Uterus (tissue), 4 donors: Measurements from ENCODE around the gene E4F1. TPM values are rescaled to one million over a fixed set of nuclear protein-coding genes. Genes with fewer than 3 reads are reported as not detected.
"Not testable (repeated sequence)": the region's sequence is repeated elsewhere in the genome, so short reads cannot be mapped to it uniquely, and the experiment has no call there.

ENCODE experiments used
- DNase-seq, 2 donors: peaks; one replicate each; pipeline ENCODE4 v3.0.0-alpha.2; 2019 to 2020
- H3K27ac ChIP-seq, 2 donors: fragments of 200-600 bp; sonication (generic); 1 replicate in 1 of 2; 2 replicates in 1 of 2; pipeline ENCODE4 v1.5.1; 2016 to 2018
- H3K27me3 ChIP-seq, 2 donors: fragments of 200-600 bp; sonication (generic); one replicate each; pipeline ENCODE4 v1.5.1; 2018 to 2019; ENCODE audit warnings: control low read depth in 1 of 2
- H3K36me3 ChIP-seq, 2 donors: fragments of 200-600 bp; sonication (generic); one replicate each; pipeline ENCODE4 v1.5.1; 2019; ENCODE audit warnings: control low read depth in 1 of 2
- H3K4me1 ChIP-seq, 2 donors: fragments of 200-600 bp; sonication (generic); one replicate each; pipeline ENCODE4 v1.5.1; 2018 to 2019; ENCODE audit warnings: control low read depth in 1 of 2
- H3K4me3 ChIP-seq, 2 donors: fragments of 200-600 bp; sonication (generic); 1 replicate in 1 of 2; 2 replicates in 1 of 2; pipeline ENCODE4 v1.5.1; 2018 to 2019; ENCODE audit warnings: mild to moderate bottlenecking in 1 of 2
- H3K9me3 ChIP-seq, 2 donors: fragments of 200-600 bp; sonication (generic); one replicate each; pipeline ENCODE4 v1.5.1; 2019; ENCODE audit warnings: control low read depth in 1 of 2
- CTCF ChIP-seq, 4 experiments: fragments of 200-600 bp in 2 of 4; fragments of 450-650 bp in 2 of 4; sonication (generic) in 2 of 4; IDR thresholded peaks; one replicate each; pipeline ENCODE4 v1.5.1; 2016 to 2019; ENCODE audit warnings: antibody characterized with exemption in 4 of 4, mild to moderate bottlenecking in 2 of 4, moderate library complexity in 1 of 4
- POLR2A ChIP-seq, 2 donors: fragments of 450-650 bp; IDR thresholded peaks; one replicate each; pipeline ENCODE4 v1.6.1; 2016; ENCODE audit warnings: antibody characterized with exemption in 2 of 2, mild to moderate bottlenecking in 1 of 2, moderate library complexity in 1 of 2
- intact Hi-C: fragments of 100-400 bp; cut with DNase I; formaldehyde crosslinking; loops from one replicate; pipeline ENCODE4 v1.15.1; 2023; ENCODE audit warnings: low total_unique reads
- total RNA-seq, 4 donors: library from RNA; depleted of rRNA in 3 of 4; stranded (reverse); fragments of >200 nt in 3 of 4; gene quantifications; one replicate each; pipeline versions ENCODE4 v1.1.0 to v1.2.4, GENCODE V29; 2014 to 2023
- donor health status: DM: yes; HTN: yes; CAD: no.

Gene E4F1
- total RNA-seq, 4 donors from 2014 or later: 8.2 to 41.8 (median 29.9) TPM

- Histone ChIP-seq H3K4me3 (peak within 1 kb of the TSS; percentile 31 to 86), H3K27me3 (no peaks in the 10 kb centered on the region), H3K4me1 (peaks cover 0 to 7% of the 10 kb centered on the region in 2 donors), H3K27ac (peak within 1 kb of the TSS; percentile 73 to 91), H3K36me3 (no peaks in the 10 kb centered on the region), H3K9me3 (no peaks in the 10 kb centered on the region)
- intact Hi-C loops: no loop called here
- peak; percentile 85 to 89 for TF ChIP-seq POLR2A (IDR thresholded peaks at IDR 0.05)
- peak; percentile 76 to 95 (median 91) for TF ChIP-seq CTCF (IDR thresholded peaks at IDR 0.05)
- DNase-seq: peak; percentile 94 to 97
These were observed 28.1 kb downstream of the E4F1 start, which contains the start of gene ECI1 for GRCh38 chr16:2251296-2252111. TSS of gene ECI1 (minus strand) at chr16:2251587. CDS start at chr16:2251566, 21 bp downstream.

GRCh38 chr16:2252806-2253148, 29.4 kb downstream of the E4F1 start:
- H3K27me3 ChIP-seq: no peaks in the 10 kb centered on the region
- no peak overlapping the region for H3K4me3 ChIP-seq
- H3K4me1 ChIP-seq: peaks cover 0 to 7% of the 10 kb centered on the region in 2 donors
- no peak for TF ChIP-seq CTCF (IDR thresholded peaks at IDR 0.05)
- no peak for TF ChIP-seq POLR2A (IDR thresholded peaks at IDR 0.05)
- intact Hi-C loops: no loop called here
- H3K9me3 ChIP-seq: no peaks in the 10 kb centered on the region
- H3K27ac ChIP-seq: no peak overlapping the region
- no peaks in the 10 kb centered on the region for H3K36me3 ChIP-seq
- DNase-seq: no peak

- no peak for TF ChIP-seq POLR2A (IDR thresholded peaks at IDR 0.05)
- TF ChIP-seq CTCF (IDR thresholded peaks at IDR 0.05): no peak
- Histone ChIP-seq H3K36me3 (no peaks in the 10 kb centered on the region), H3K4me1 (peaks cover 0 to 7% of the 10 kb centered on the region in 2 donors)
These were observed 29.9 kb downstream of the E4F1 start for GRCh38 chr16:2253293-2253692.

GRCh38 chr16:2256531-2257140, 33.2 kb downstream of the E4F1 start:
- no peaks in the 10 kb centered on the region for H3K36me3 ChIP-seq
- no peak for DNase-seq
- TF ChIP-seq POLR2A (IDR thresholded peaks at IDR 0.05) (no peak), CTCF (IDR thresholded peaks at IDR 0.05) (no peak)
- no peaks in the 10 kb centered on the region for H3K9me3 ChIP-seq
- H3K27ac ChIP-seq: no peak overlapping the region
- H3K4me1 ChIP-seq: peaks cover 0 to 7% of the 10 kb centered on the region in 2 donors
- intact Hi-C loops: no loop called here
- no peaks in the 10 kb centered on the region for H3K27me3 ChIP-seq
- H3K4me3 ChIP-seq: no peak overlapping the region

More at GRCh38 chr16:2253293-2253692, 29.9 kb downstream of the E4F1 start:
- DNase-seq: no peak
- Histone ChIP-seq H3K4me3 (no peak overlapping the region), H3K27ac (no peak overlapping the region), H3K9me3 (no peaks in the 10 kb centered on the region), H3K27me3 (no peaks in the 10 kb centered on the region)
- intact Hi-C loops: no loop called here

- intact Hi-C loops: no loop called here
- Histone ChIP-seq H3K4me3 (no peak overlapping the region), H3K9me3 (no peaks in the 10 kb centered on the region), H3K27me3 (no peaks in the 10 kb centered on the region), H3K36me3 (no peaks in the 10 kb centered on the region), H3K4me1 (no peaks in the 10 kb centered on the region), H3K27ac (no peak overlapping the region)
- TF ChIP-seq CTCF (IDR thresholded peaks at IDR 0.05): no peak
- no peak for TF ChIP-seq POLR2A (IDR thresholded peaks at IDR 0.05)
- no peak for DNase-seq
These were observed 34.3 kb downstream of the E4F1 start for GRCh38 chr16:2257726-2258125.

GRCh38 chr16:2258530-2258929, 35.1 kb downstream of the E4F1 start:
- H3K4me1 ChIP-seq, H3K36me3 ChIP-seq, intact Hi-C loops, H3K27me3 ChIP-seq, H3K9me3 ChIP-seq, H3K4me3 ChIP-seq, H3K27ac ChIP-seq, DNase-seq: not testable (repeated sequence)
